GM18867 (cell line): ENCODE data around the gene SLC6A11.
A peak's percentile ranks its signal among the peaks of the same experiment; 100 is the strongest.

Source experiments
- ATAC-seq: cut with Tn5 transposase; IDR thresholded peaks from one replicate; pipeline ENCODE4 v1.9.1; 2021; ENCODE audit warnings: mild to moderate bottlenecking, moderate library complexity; ENCODE audit not compliant: unreplicated experiment

SLC6A11 gene

GRCh38 chr3:10928407-10928960 lies 112.5 kb downstream of the SLC6A11 start:
- ATAC-seq, result no peak

GRCh38 chr3:10928961-10929471 lies 113.0 kb downstream of the SLC6A11 start:
- ATAC-seq, result no peak

- ATAC-seq, result no peak
Measured at GRCh38 chr3:10929978-10930665, 114.1 kb downstream of the SLC6A11 start.

- ATAC-seq, result no peak
Measured at GRCh38 chr3:10930666-10931040, 114.6 kb downstream of the SLC6A11 start.

- no peak for ATAC-seq
Measured at GRCh38 chr3:10932596-10932995, 116.6 kb downstream of the SLC6A11 start.

GRCh38 chr3:10933021-10933420 lies 117.0 kb downstream of the SLC6A11 start:
- no peak for ATAC-seq

- ATAC-seq, result no peak
Measured at GRCh38 chr3:10933470-10933804, 117.4 kb downstream of the SLC6A11 start.

- no peak for ATAC-seq
Measured at GRCh38 chr3:10933805-10934481, 117.9 kb downstream of the SLC6A11 start.

GRCh38 chr3:10935028-10935427 lies 119.0 kb downstream of the SLC6A11 start:
- no peak for ATAC-seq

- ATAC-seq, result no peak
Measured at GRCh38 chr3:10935846-10936631, 120.0 kb downstream of the SLC6A11 start.

- no peak for ATAC-seq
Measured at GRCh38 chr3:10936686-10937085, 120.7 kb downstream of the SLC6A11 start.

GRCh38 chr3:10937141-10937825 lies 121.3 kb downstream of the SLC6A11 start:
- ATAC-seq, result no peak

GRCh38 chr3:10939556-10939955 lies 123.5 kb downstream of the SLC6A11 start:
- no peak for ATAC-seq

GRCh38 chr3:10940106-10940505 lies 124.1 kb downstream of the SLC6A11 start:
- ATAC-seq, result no peak

GRCh38 chr3:10941972-10942371 lies 125.9 kb downstream of the SLC6A11 start:
- ATAC-seq, result no peak

- no peak for ATAC-seq
Measured at GRCh38 chr3:10942690-10943205, 126.7 kb downstream of the SLC6A11 start.

GRCh38 chr3:10944866-10945265 lies 128.8 kb downstream of the SLC6A11 start:
- ATAC-seq, result no peak

GRCh38 chr3:10945683-10946287 lies 129.8 kb downstream of the SLC6A11 start:
- peak; percentile 50 for ATAC-seq

GRCh38 chr3:10946526-10946925 lies 130.5 kb downstream of the SLC6A11 start:
- no peak for ATAC-seq

- no peak for ATAC-seq
Measured at GRCh38 chr3:10948326-10948725, 132.3 kb downstream of the SLC6A11 start.
